Esophagus squamous epithelium (tissue), 4 donors: ENCODE measurements around the gene PPIAL4G. TPM values are rescaled to one million over a fixed set of nuclear protein-coding genes. Genes with fewer than 3 reads are reported as not detected.

Experiments
- small RNA-seq, 4 donors: library from RNA; depleted of rRNA; stranded (forward); fragments of <200 nt; gene quantifications; one replicate each; pipeline ENCODE3, GENCODE V24; 2016
- total RNA-seq, 4 donors: library from RNA; depleted of rRNA; stranded (reverse); fragments of >200 nt; gene quantifications; one replicate each; pipeline ENCODE4 v1.1.0, GENCODE V29; 2016

Gene PPIAL4G
- total RNA-seq, 4 donors from 2014 or later, result not detected

Small RNA genes lying within 50 kb of the gene (small RNA-seq; reads per million reads assigned to genes)
- 0 to 0.53 (median 0.14) reads per million in 4 donors for gene RF00003

Other genes with a start within 250 kb of the PPIAL4G start
- 10 to 100 TPM; 18.0 to 36.4 (median 26.1) TPM for gene NBPF14, start 112.7 kb upstream of the PPIAL4G start, total RNA-seq